Measurements from ENCODE around the gene SEC24C. TPM values are rescaled to one million over a fixed set of nuclear protein-coding genes. Genes with fewer than 3 reads are reported as not detected.

SEC24C gene
- total RNA-seq, 1 experiment from 2014 or later, result 113 TPM

DNA sequence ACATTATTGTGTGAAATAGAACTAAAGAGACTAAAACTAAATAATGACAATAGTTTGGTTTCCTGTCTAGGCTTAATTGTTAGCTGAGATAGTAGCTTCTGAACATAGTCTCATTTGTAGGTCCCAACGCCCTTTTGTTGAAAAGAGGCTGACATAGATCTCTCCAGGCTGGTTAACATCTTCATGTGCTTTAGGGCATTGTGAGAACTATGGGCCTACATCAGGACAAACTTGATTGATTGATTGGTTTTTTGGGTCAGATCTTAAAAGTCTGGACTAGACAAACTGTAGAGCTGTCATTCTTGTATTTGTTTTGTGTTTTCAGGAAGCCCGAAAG is 38.5 kb downstream of the SEC24C start:
- no peak for TF ChIP-seq TCF7L2 (IDR thresholded peaks at IDR 0.05; ENCODE audit: low read depth, low read length)
- TF ChIP-seq, protein P1, sequence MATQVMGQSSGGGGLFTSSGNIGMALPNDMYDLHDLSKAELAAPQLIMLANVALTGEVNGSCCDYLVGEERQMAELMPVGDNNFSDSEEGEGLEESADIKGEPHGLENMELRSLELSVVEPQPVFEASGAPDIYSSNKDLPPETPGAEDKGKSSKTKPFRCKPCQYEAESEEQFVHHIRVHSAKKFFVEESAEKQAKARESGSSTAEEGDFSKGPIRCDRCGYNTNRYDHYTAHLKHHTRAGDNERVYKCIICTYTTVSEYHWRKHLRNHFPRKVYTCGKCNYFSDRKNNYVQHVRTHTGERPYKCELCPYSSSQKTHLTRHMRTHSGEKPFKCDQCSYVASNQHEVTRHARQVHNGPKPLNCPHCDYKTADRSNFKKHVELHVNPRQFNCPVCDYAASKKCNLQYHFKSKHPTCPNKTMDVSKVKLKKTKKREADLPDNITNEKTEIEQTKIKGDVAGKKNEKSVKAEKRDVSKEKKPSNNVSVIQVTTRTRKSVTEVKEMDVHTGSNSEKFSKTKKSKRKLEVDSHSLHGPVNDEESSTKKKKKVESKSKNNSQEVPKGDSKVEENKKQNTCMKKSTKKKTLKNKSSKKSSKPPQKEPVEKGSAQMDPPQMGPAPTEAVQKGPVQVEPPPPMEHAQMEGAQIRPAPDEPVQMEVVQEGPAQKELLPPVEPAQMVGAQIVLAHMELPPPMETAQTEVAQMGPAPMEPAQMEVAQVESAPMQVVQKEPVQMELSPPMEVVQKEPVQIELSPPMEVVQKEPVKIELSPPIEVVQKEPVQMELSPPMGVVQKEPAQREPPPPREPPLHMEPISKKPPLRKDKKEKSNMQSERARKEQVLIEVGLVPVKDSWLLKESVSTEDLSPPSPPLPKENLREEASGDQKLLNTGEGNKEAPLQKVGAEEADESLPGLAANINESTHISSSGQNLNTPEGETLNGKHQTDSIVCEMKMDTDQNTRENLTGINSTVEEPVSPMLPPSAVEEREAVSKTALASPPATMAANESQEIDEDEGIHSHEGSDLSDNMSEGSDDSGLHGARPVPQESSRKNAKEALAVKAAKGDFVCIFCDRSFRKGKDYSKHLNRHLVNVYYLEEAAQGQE (IDR thresholded peaks at IDR 0.05; ENCODE audit: insufficient read depth in 1 of 2, low read depth in 2 of 2, low read length in 1 of 2), result no peak
- no peak for TF ChIP-seq POLR2AphosphoS5 (IDR thresholded peaks at IDR 0.05; ENCODE audit: low read depth, low read length)
- no peak for TF ChIP-seq SIN3A (IDR thresholded peaks at IDR 0.05; ENCODE audit: borderline replicate concordance, insufficient read depth, low read depth, low read length)
- TF ChIP-seq, protein P2, sequence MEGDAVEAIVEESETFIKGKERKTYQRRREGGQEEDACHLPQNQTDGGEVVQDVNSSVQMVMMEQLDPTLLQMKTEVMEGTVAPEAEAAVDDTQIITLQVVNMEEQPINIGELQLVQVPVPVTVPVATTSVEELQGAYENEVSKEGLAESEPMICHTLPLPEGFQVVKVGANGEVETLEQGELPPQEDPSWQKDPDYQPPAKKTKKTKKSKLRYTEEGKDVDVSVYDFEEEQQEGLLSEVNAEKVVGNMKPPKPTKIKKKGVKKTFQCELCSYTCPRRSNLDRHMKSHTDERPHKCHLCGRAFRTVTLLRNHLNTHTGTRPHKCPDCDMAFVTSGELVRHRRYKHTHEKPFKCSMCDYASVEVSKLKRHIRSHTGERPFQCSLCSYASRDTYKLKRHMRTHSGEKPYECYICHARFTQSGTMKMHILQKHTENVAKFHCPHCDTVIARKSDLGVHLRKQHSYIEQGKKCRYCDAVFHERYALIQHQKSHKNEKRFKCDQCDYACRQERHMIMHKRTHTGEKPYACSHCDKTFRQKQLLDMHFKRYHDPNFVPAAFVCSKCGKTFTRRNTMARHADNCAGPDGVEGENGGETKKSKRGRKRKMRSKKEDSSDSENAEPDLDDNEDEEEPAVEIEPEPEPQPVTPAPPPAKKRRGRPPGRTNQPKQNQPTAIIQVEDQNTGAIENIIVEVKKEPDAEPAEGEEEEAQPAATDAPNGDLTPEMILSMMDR (IDR thresholded peaks at IDR 0.05), result no peak
- no peak for ATAC-seq
- DNase-seq (ENCODE audit: low read depth, low spot score), result no peak
- Histone ChIP-seq H3K4me3 (ENCODE audit: low read depth in 2 of 2, low read length in 2 of 2) (peak overlapping the region; percentile 81 to 89), H3K9me3 (ENCODE audit: control insufficient read depth, insufficient read depth, low read depth, low read length) (no peaks in the 10 kb centered on the region), H3K27ac (ENCODE audit: low read length) (peak overlapping the region; percentile 94), H3K27me3 (ENCODE audit: control insufficient read depth, insufficient read depth, low read length) (no peaks in the 10 kb centered on the region), H3K36me3 (ENCODE audit: control insufficient read depth, insufficient read depth, low read length) (peaks cover 3% of the 10 kb centered on the region; the same call in 1 of the 2 replicates), H3K4me1 (ENCODE audit: control insufficient read depth, insufficient read depth, low read length) (peaks cover 36% of the 10 kb centered on the region)
- TSS peak; percentile 65 for BruUV-seq (replicated peaks)
- in situ Hi-C loops (cut with HindIII; ENCODE audit: low pct_unique_long_range_greater_than_20kb, low sequenced_read_pairs), result no loop called here
- CTCF ChIA-PET, result no interaction called here
- intact Hi-C loops (cut with micrococcal nuclease; ENCODE audit: unreplicated experiment), result no loop called here
- POLR2A ChIA-PET, result no interaction called here

DNA sequence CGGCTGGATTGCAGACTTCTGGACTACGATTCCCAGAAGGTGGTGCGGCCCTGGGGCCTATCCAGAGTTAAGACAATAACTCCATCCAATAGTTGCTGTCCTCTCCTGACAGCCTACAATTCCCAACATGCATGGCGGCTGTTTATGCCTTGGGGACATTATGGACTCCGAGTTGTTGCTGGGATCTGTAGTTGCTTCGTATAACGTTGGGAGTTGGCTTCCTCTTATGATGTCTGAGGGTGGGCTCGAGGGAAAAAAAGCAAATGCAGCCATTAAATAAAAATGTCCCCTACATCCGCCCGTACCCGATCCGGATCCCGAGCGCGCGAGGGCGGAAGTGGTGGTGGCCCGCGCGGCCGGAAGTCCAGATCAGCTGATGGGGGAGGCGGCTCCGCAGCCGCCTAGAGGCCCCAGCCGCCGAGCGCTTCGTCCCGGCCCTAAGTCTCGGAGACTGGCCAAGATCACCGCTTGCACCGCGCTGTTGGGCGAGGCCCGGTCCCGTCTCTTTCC is 41.1 kb downstream of the SEC24C start, which contains the start of gene ZSWIM8:
TSS of gene ZSWIM8 (plus strand) at position 396 of the 510 bp plus-strand sequence. CDS start 273 bp downstream, outside the sequence.
- Histone ChIP-seq H3K4me1 (ENCODE audit: control insufficient read depth, insufficient read depth, low read length) (peaks cover 27% of the 10 kb centered on the region), H3K27me3 (ENCODE audit: control insufficient read depth, insufficient read depth, low read length) (no peaks in the 10 kb centered on the region), H3K4me3 (ENCODE audit: low read depth in 2 of 2, low read length in 2 of 2) (peak within 1 kb of the TSS; percentile 86 to 95), H3K9me3 (ENCODE audit: control insufficient read depth, insufficient read depth, low read depth, low read length) (no peaks in the 10 kb centered on the region), H3K36me3 (ENCODE audit: control insufficient read depth, insufficient read depth, low read length) (peaks cover 5% of the 10 kb centered on the region; the same call in 1 of the 2 replicates), H3K27ac (ENCODE audit: low read length) (peak within 1 kb of the TSS; percentile 92)
- TF ChIP-seq, protein P1 (IDR thresholded peaks at IDR 0.05; ENCODE audit: insufficient read depth in 1 of 2, low read depth in 2 of 2, low read length in 1 of 2), result no peak
- TF ChIP-seq POLR2AphosphoS5 (IDR thresholded peaks at IDR 0.05; ENCODE audit: low read depth, low read length) (peak; percentile 82), SIN3A (IDR thresholded peaks at IDR 0.05; ENCODE audit: borderline replicate concordance, insufficient read depth, low read depth, low read length) (peak; percentile 97)
- POLR2A ChIA-PET, result no interaction called here
- no TSS peak for BruUV-seq (replicated peaks)
- in situ Hi-C loops (cut with HindIII; ENCODE audit: low pct_unique_long_range_greater_than_20kb, low sequenced_read_pairs), result no loop called here
- ATAC-seq (peak; percentile 92), DNase-seq (ENCODE audit: low read depth, low spot score) (peak; percentile 86)
- intact Hi-C loops (cut with micrococcal nuclease; ENCODE audit: unreplicated experiment), result no loop called here
- CTCF ChIA-PET, result no interaction called here

Measured in Panc1 (cell line).